T1000 (cell line): ENCODE data around the gene RRM2.
"Not testable (repeated sequence)": the region's sequence is repeated elsewhere in the genome, so short reads cannot be mapped to it uniquely, and the experiment has no call there.

Experiments
- DNase-seq: peaks from one replicate; lab custom pipeline; 2025; ENCODE audit warnings: mixed read lengths; lab: John Stamatoyannopoulos, UW

Gene RRM2

GRCh38 chr2:10091182-10091888, 31.2 kb upstream of the RRM2 start:
- DNase-seq = no peak

GRCh38 chr2:10091889-10092244, 30.7 kb upstream of the RRM2 start:
- not testable (repeated sequence) for DNase-seq

- no peak for DNase-seq
These were observed 28.2 kb upstream of the RRM2 start for GRCh38 chr2:10094271-10094814.

DNA sequence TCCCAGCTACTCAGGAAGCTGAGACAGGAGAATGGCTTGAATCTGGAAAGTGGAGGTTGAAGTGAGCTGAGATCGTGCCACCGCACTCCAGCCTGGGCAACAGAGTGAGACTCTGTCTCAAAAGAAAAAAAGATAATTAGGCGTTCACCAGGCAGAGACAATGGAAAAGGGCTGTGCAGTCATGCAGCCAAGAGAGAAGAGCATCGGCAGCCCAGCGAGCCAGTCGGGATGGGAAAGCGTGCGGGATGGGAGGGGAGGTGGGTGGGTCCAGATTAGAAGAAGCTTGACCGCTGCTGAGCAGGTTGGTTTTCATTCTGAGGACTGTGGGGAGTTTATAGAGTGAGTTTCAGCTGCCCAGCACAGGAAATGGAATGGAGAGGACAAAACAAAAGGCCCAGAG, 27.4 kb upstream of the RRM2 start:
- DNase-seq = no peak

- DNase-seq = no peak
These were observed 25.9 kb upstream of the RRM2 start for GRCh38 chr2:10096641-10097040.

GRCh38 chr2:10097352-10098148, 25.0 kb upstream of the RRM2 start:
- DNase-seq = no peak

DNA sequence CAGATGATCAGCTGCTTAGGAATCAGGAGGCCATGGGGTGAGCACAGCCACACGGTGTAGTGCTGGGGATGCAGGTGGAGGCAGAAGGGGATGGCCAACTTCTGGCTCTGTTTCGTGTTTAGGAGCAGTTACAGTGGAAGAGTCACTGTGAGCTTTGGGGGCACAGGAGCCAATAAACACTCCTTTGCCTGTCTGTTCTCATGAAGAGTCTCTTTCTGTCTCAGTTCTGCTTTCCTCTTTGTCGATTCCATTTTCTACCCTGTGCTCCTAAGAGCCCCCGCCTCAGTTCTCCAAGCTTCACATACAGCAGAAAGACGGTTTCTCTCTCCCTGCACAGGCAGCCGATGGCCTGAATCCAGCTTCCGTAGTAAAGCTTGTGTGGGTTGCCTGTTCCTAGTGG, 21.0 kb upstream of the RRM2 start:
- no peak for DNase-seq

GRCh38 chr2:10103179-10103578, 19.4 kb upstream of the RRM2 start:
- no peak for DNase-seq

GRCh38 chr2:10104906-10105305, 17.6 kb upstream of the RRM2 start:
- not testable (repeated sequence) for DNase-seq

GRCh38 chr2:10109311-10109710, 13.2 kb upstream of the RRM2 start:
- no peak for DNase-seq

GRCh38 chr2:10119027-10119325, 3.6 kb upstream of the RRM2 start:
- no peak for DNase-seq

- no peak for DNase-seq
These were observed 2.9 kb upstream of the RRM2 start for GRCh38 chr2:10119601-10120157.

DNA sequence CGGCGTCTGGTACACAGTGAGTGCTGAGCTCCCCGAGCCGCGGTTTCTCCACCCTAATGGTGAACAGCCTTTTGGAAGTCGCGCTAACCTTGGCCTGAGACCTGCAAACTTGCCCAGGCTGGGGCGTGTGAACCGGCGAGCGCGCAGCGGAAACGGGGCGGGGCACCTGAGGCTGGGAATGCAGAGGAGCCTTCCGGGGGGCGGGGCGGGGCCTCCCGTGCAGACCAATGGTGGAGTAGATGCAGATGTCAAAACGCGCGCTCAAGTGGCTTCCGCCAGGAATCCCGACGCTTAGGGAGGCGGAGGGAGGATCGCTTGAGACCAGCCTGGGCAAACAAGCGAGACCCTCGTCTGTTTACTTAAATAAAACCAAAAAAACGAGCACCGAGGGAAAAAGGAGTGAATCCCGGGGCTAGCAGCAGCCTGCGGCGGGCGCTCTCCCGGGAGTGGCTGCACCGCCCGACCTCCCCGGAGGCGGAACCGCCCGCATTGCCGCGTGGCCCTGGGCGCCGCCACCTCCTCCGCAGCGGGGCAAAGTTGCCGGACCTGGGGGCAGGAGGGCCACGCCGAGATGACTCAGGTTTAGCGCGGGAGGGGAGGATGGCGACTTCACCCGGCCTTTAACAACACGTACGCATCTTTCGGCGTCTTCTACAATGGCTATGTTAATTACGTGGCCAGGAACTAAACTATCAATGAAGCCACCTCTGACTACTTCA, 2.2 kb upstream of the RRM2 start:
- DNase-seq = peak; percentile 83

- no peak for DNase-seq
These were observed 1.5 kb upstream of the RRM2 start for GRCh38 chr2:10120877-10121574.

DNA sequence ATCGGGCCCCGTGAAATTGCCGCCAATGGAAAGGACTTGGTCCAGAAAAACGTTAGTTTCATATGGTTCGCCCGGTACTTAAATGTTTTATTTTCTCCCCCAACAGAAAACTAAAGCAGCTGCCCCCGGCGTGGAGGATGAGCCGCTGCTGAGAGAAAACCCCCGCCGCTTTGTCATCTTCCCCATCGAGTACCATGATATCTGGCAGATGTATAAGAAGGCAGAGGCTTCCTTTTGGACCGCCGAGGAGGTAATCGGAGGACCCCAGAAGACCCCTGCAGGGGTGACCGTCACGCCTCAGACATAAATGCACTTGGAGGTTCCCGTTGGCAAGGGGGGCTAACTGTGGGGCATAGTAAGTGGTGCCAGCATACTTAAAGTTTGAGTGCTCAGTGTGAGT, 742 bp downstream of the RRM2 start:
- DNase-seq = no peak

DNA sequence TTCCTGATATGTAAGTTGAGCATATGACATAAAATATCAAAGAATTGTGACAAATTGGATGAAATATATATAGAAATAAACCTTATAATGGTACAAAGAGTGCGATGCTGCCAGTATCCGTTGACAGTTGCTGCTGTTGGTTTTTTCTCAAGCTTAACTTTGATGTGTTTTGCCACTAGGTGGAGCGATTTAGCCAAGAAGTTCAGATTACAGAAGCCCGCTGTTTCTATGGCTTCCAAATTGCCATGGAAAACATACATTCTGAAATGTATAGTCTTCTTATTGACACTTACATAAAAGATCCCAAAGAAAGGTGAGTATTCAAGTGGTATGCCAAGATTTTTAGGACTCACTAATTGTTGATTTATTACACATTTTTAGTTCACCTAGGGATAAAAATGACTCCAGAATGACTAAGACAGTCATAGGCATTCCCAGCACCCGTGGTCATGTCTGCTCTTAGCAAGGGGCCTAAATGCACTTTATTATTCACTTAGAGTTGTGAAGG, 2.1 kb downstream of the RRM2 start:
- DNase-seq = no peak

- DNase-seq = no peak
These were observed 3.5 kb downstream of the RRM2 start for GRCh38 chr2:10125842-10126631.

DNA sequence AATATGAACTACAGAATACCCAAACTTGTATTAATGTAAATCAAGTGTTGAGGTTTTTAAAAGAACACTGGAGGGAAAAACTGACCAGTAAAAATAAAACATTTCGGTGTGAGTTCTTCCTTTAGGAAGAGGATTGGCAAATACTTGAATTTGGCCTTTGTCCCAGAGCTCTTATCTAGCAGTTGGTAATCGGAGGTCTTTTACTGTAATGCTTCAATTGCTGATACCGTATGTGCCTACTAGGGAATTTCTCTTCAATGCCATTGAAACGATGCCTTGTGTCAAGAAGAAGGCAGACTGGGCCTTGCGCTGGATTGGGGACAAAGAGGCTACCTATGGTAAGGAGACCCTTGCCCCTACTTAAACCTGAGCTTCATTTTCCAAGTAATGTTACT, 4.1 kb downstream of the RRM2 start:
- DNase-seq = no peak

DNA sequence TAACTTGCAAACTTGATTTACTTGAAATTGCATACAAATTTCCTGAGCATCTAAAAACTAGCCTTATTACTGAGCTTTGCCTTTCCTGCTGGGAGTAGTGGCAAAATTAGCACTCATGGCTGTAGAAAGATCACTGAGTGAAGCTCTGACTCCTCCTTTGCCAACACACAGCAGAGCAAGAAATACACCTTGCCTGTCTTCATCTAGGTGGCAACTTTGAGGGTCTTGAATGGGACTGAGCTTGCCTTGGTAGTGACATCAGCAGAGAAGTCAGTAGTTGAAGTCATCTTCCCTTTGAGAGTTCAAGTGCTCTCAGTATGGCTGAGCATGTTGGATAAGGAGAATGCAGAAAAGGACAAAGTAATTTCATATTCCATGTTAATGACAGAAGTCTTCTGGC, 5.9 kb downstream of the RRM2 start:
- no peak for DNase-seq

GRCh38 chr2:10129490-10129889, 7.0 kb downstream of the RRM2 start:
- no peak for DNase-seq

DNA sequence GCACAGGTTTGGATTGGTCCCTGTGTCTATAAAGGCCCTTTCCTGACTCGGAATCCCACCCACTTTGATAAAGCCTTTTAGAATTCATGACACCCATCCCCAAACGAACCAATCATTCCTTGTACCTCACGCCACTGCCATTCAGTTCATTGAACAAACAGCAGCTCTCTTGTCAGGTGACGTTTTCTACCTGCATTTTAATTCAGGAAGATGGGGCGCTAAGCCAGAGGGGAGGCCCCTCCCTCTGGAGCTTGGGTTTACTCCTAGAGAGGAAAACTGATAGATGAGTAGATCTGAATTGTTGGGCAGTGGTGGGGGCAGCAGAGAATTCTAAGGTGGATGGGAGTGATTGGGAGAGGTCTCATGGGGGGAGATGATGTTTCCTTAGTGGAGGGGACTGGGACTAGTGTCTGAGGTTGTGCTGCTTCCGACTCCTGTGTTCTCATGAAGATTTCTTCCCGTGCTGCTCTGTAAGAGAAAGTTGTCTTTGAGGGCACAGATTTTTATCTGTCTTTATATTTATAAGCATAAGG, 9.6 kb downstream of the RRM2 start:
- no peak for DNase-seq
